Upper lobe of left lung (tissue), 4 donors: Measurements from ENCODE around the gene MGLL.

Experiments
- EP300 ChIP-seq, 4 donors: sonication (generic); formaldehyde crosslinking; IDR thresholded peaks; one replicate each; pipeline ENCODE4 v1.5.1; 2017; ENCODE audit warnings: antibody characterized with exemption in 4 of 4, control low read depth in 2 of 4
- POLR2A ChIP-seq, 4 donors: fragments of 450-650 bp; IDR thresholded peaks; one replicate each; pipeline ENCODE4 v1.5.1; 2016 to 2017; ENCODE audit warnings: antibody characterized with exemption in 4 of 4, mild to moderate bottlenecking in 2 of 4
- POLR2AphosphoS5 ChIP-seq, 2 donors: sonication (generic); formaldehyde crosslinking; IDR thresholded peaks; one replicate each; pipeline ENCODE4 v1.5.1; 2017; ENCODE audit warnings: antibody characterized with exemption in 2 of 2
- TF ChIP-seq, protein P1 (sequence below), 6 experiments: fragments of 450-650 bp in 4 of 6; fragments of 200-600 bp in 2 of 6; sonication (generic) in 2 of 6; IDR thresholded peaks; one replicate each; pipeline ENCODE4 v1.5.1; 2016 to 2019; ENCODE audit warnings: antibody characterized with exemption in 6 of 6

DNA sequence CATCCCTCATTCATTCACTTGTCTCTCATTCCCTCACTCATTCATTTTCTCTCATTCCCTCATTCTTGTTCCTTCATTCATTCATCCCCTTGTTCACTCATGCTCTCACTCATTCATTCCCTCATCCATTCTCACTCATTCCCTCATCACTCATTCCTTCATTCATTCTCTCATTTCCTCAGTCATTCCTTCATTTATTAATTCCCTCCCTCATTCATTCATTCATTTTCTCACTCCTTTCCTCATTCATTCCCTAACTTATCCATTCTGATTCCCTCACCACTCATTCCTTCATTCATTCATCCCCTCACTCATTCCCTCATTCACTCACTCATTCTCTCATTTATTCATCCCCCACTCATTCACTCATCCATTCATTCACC, 135.8 kb downstream of the MGLL start:
- TF ChIP-seq POLR2A (IDR thresholded peaks at IDR 0.05) (no peak), POLR2AphosphoS5 (IDR thresholded peaks at IDR 0.05) (no peak), EP300 (IDR thresholded peaks at IDR 0.05) (no peak)
- TF ChIP-seq, protein P1, sequence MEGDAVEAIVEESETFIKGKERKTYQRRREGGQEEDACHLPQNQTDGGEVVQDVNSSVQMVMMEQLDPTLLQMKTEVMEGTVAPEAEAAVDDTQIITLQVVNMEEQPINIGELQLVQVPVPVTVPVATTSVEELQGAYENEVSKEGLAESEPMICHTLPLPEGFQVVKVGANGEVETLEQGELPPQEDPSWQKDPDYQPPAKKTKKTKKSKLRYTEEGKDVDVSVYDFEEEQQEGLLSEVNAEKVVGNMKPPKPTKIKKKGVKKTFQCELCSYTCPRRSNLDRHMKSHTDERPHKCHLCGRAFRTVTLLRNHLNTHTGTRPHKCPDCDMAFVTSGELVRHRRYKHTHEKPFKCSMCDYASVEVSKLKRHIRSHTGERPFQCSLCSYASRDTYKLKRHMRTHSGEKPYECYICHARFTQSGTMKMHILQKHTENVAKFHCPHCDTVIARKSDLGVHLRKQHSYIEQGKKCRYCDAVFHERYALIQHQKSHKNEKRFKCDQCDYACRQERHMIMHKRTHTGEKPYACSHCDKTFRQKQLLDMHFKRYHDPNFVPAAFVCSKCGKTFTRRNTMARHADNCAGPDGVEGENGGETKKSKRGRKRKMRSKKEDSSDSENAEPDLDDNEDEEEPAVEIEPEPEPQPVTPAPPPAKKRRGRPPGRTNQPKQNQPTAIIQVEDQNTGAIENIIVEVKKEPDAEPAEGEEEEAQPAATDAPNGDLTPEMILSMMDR (IDR thresholded peaks at IDR 0.05) = no peak
